Pancreas (tissue), 10 donors: Measurements from ENCODE around the gene PEAK1. TPM values are rescaled to one million over a fixed set of nuclear protein-coding genes. Genes with fewer than 3 reads are reported as not detected.

Source experiments
- ATAC-seq, 4 donors: fragments of 200-7000 bp; cut with Tn5 transposase; one replicate each; pipeline versions ENCODE4 v1.8.0 to v1.9.1; 2020; ENCODE audit warnings: mild to moderate bottlenecking in 4 of 4, moderate library complexity in 4 of 4
- DNase-seq, 6 donors: peaks; one replicate each; pipeline ENCODE4 v3.0.0-alpha.2; 2020
- FAIRE-seq: peaks from 2 replicates; lab custom pipeline; 2012; peaks lifted over from hg19 to GRCh38; lab: Jason Lieb, UNC
- H3K27ac ChIP-seq, 4 donors: fragments of 200-600 bp; sonication (generic); 1 replicate in 3 of 4; 2 replicates in 1 of 4; pipeline versions ENCODE4 v1.5.0 to v1.8.0; 2020
- H3K27me3 ChIP-seq, 4 donors: fragments of 200-600 bp; one replicate each; pipeline ENCODE4 v1.8.0; 2021
- H3K36me3 ChIP-seq, 3 donors: fragments of 200-600 bp; sonication (generic) in 1 of 3; one replicate each; pipeline versions ENCODE4 v1.5.0 to v1.8.0; 2020 to 2021
- H3K4me1 ChIP-seq, 3 donors: fragments of 200-600 bp; one replicate each; pipeline ENCODE4 v1.8.0; 2021
- H3K4me3 ChIP-seq, 4 donors: fragments of 200-600 bp; sonication (generic) in 2 of 4; one replicate each; pipeline versions ENCODE4 v1.5.0 to v1.8.0; 2020 to 2021
- H3K9me3 ChIP-seq, 4 donors: fragments of 200-600 bp; one replicate each; pipeline ENCODE4 v1.8.0; 2021
- CTCF ChIP-seq, 4 donors: fragments of 200-600 bp; sonication (generic) in 3 of 4; IDR thresholded peaks; one replicate each; pipeline versions ENCODE4 v1.5.0 to v1.8.0; 2021; ENCODE audit warnings: antibody characterized with exemption in 4 of 4
- WGBS, 2 donors: extraction: QIAGEN DNeasy Blood & Tissue Kit; methylation state at CpG; one replicate each; pipeline ENCODE4 v1.1.7; 2013; 5-methylcytosine and 5-hydroxymethylcytosine counted together
- intact Hi-C, 3 donors: fragments of 100-400 bp; cut with DNase I; formaldehyde crosslinking; loops; one replicate each; pipeline versions ENCODE4 v1.11.1 to v1.14.2; 2022
- polyA plus RNA-seq, 2 donors: library from polyadenylated mRNA; stranded (reverse); fragments of 200-250 nt; gene quantifications; one replicate each; pipeline ENCODE4 v1.2.3, GENCODE V29; 2013
- total RNA-seq, 6 donors: library from RNA; stranded (reverse); fragmentation: NEBNext Ultra II Directional in 4 of 6; extraction: Animal tissue kit (Norgen Biotek cat#: 25700) in 4 of 6; gene quantifications; one replicate each; pipeline versions ENCODE4 v1.2.1 to v1.2.4, GENCODE V29; 2021 to 2023
- donor health status: healthy with polysubstance abuse.
- donor health status: DM: no; HTN: no; CAD: no; lungs with moderate emphysema.
- donor health status: DM: no; HTN: no; CAD: no.
- donor health status: control.
- donor health status: control.
- donor health status: Bipolar disorder and iron deficiency.
- donor health status: DM: yes; HTN: yes; CAD: no.
- donor health status: DM: no; HTN: no; CAD: no.
- donor health status: DM: no; HTN: no; CAD: no.
- donor health status: DM: yes; HTN: yes; CAD: no.

PEAK1 gene
- total and polyA plus RNA-seq, 8 donors = 1.8 to 27.6 (median 12.1) TPM

- Histone ChIP-seq H3K27me3 (no peaks in the 10 kb centered on the region), H3K4me3 (no peak overlapping the region), H3K4me1 (no peaks in the 10 kb centered on the region), H3K9me3 (no peaks in the 10 kb centered on the region), H3K36me3 (no peaks in the 10 kb centered on the region), H3K27ac (no peak overlapping the region)
- intact Hi-C loops = no loop called here
- 90 to 93% methylated on average over 2 of the region's 2 CpGs for WGBS, 2 donors
- FAIRE-seq (no peak), DNase-seq (no peak), ATAC-seq (no peak)
- TF ChIP-seq CTCF (IDR thresholded peaks at IDR 0.05) = no peak
These were observed 124.5 kb downstream of the PEAK1 start for GRCh38 chr15:77295446-77295845.

GRCh38 chr15:77292969-77293558 lies 126.8 kb downstream of the PEAK1 start:
- no peak overlapping the region for H3K27ac ChIP-seq
- no peaks in the 10 kb centered on the region for H3K36me3 ChIP-seq
- no peak overlapping the region for H3K4me3 ChIP-seq
- H3K27me3 ChIP-seq = no peaks in the 10 kb centered on the region
- H3K9me3 ChIP-seq = no peaks in the 10 kb centered on the region
- intact Hi-C loops = no loop called here
- no peaks in the 10 kb centered on the region for H3K4me1 ChIP-seq
- TF ChIP-seq CTCF (IDR thresholded peaks at IDR 0.05) = no peak
- ATAC-seq (no peak), FAIRE-seq (no peak), DNase-seq (no peak)
- 68 to 74% methylated on average over 1 of the region's 1 CpG for WGBS, 2 donors

GRCh38 chr15:77291107-77291506 lies 128.8 kb downstream of the PEAK1 start:
- H3K9me3 ChIP-seq = no peaks in the 10 kb centered on the region
- H3K27me3 ChIP-seq = no peaks in the 10 kb centered on the region
- ATAC-seq = no peak
- no peaks in the 10 kb centered on the region for H3K36me3 ChIP-seq
- DNase-seq = no peak
- H3K4me1 ChIP-seq = no peaks in the 10 kb centered on the region
- no peak for FAIRE-seq
- 87 to 88% methylated on average over 4 of the region's 4 CpGs for WGBS, 2 donors
- no peak for TF ChIP-seq CTCF (IDR thresholded peaks at IDR 0.05)
- no peak overlapping the region for H3K27ac ChIP-seq
- no peak overlapping the region for H3K4me3 ChIP-seq
- intact Hi-C loops = no loop called here

- Histone ChIP-seq H3K27me3 (no peaks in the 10 kb centered on the region), H3K36me3 (no peaks in the 10 kb centered on the region), H3K27ac (no peak overlapping the region), H3K9me3 (no peaks in the 10 kb centered on the region), H3K4me1 (no peaks in the 10 kb centered on the region), H3K4me3 (no peak overlapping the region)
- no peak for TF ChIP-seq CTCF (IDR thresholded peaks at IDR 0.05)
- no peak for DNase-seq
- 63 to 76% methylated on average over 2 of the region's 2 CpGs for WGBS, 2 donors
- intact Hi-C loops = no loop called here
- FAIRE-seq = no peak
- no peak for ATAC-seq
These were observed 132.5 kb downstream of the PEAK1 start for GRCh38 chr15:77287385-77287784.
